ENCODE measurements around the gene CCNY. TPM values are rescaled to one million over a fixed set of nuclear protein-coding genes. Genes with fewer than 3 reads are reported as not detected.

The CCNY gene
- total RNA-seq, 2 experiments from 2014 or later = 31.2 to 32.1 TPM

DNA sequence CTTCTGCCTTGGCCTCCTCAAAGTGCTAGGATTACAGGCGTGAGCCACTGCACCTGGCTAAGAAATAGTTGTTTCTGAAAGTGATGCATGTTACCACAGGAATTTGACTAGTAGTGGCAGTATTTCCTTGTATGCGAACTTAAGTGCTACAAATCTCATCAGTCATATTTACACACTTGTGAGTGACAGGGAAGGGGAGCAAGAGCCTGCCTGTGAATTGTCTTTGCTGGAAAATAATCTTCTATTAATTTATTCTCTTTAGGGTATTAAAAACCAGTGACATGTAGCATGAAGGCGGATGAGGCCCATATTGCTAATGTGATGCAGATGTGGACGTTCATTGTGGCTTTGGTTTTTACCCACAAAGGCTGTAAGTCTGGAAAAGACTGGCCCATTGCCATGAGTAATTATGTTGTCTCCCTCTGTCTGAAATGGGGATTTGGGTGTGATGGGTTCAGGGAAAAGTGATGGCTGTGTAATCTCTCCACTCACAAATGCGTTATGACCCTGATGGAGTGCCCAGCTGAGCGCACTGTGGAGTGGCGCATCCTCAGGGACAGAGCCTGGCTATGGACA lies 97.6 kb downstream of the CCNY start:
- intact Hi-C loops (cut with micrococcal nuclease) = loop anchor here (1.0 to 2.0 kb wide), 2 partner anchors 8 to 21 kb away; no protein-coding TSS in a partner anchor
- Mint-ChIP-seq H3K4me1 (ENCODE audit: low read depth) (peaks cover 39% of the 10 kb centered on the region), H3K9me3 (peaks cover 15% of the 10 kb centered on the region), H3K4me3 (no peak overlapping the region), H3K36me3 (ENCODE audit: low read depth) (peaks cover 30% of the 10 kb centered on the region), H3K27ac (no peak overlapping the region), H3K27me3 (ENCODE audit: low read depth) (no peaks in the 10 kb centered on the region)
- DNase-seq = no peak
- CTCF ChIA-PET = no interaction called here

GRCh38 chr10:35434533-35434932 lies 98.2 kb downstream of the CCNY start:
- Mint-ChIP-seq H3K27ac (peak overlapping the region; percentile 7), H3K27me3 (ENCODE audit: low read depth) (no peaks in the 10 kb centered on the region), H3K36me3 (ENCODE audit: low read depth) (peaks cover 36% of the 10 kb centered on the region), H3K4me3 (no peak overlapping the region), H3K4me1 (ENCODE audit: low read depth) (peaks cover 39% of the 10 kb centered on the region), H3K9me3 (peaks cover 21% of the 10 kb centered on the region)
- intact Hi-C loops (cut with micrococcal nuclease) = loop anchor here (1.0 to 2.0 kb wide), 2 partner anchors 8 to 22 kb away; no protein-coding TSS in a partner anchor
- DNase-seq = no peak
- CTCF ChIA-PET = no interaction called here

- peaks cover 42% of the 10 kb centered on the region for H3K4me1 Mint-ChIP-seq (ENCODE audit: low read depth)
These were observed 99.5 kb downstream of the CCNY start for GRCh38 chr10:35435824-35436223.

GRCh38 chr10:35437829-35438228 lies 101.5 kb downstream of the CCNY start:
- Mint-ChIP-seq H3K4me1 (ENCODE audit: low read depth) (peaks cover 50% of the 10 kb centered on the region), H3K36me3 (ENCODE audit: low read depth) (peaks cover 47% of the 10 kb centered on the region), H3K9me3 (peaks cover 40% of the 10 kb centered on the region), H3K4me3 (no peak overlapping the region), H3K27me3 (ENCODE audit: low read depth) (no peaks in the 10 kb centered on the region), H3K27ac (no peak overlapping the region)
- intact Hi-C loops (cut with micrococcal nuclease) = no loop called here
- CTCF ChIA-PET = interaction anchor here (0.7 kb wide), 1 partner anchor 101 kb away, joined by 4 read pairs; no protein-coding TSS in a partner anchor
- no peak for DNase-seq

More at GRCh38 chr10:35435824-35436223, 99.5 kb downstream of the CCNY start:
- no peak for DNase-seq
- Mint-ChIP-seq H3K27me3 (ENCODE audit: low read depth) (no peaks in the 10 kb centered on the region), H3K4me3 (no peak overlapping the region), H3K27ac (no peak overlapping the region), H3K9me3 (peaks cover 25% of the 10 kb centered on the region), H3K36me3 (ENCODE audit: low read depth) (peaks cover 40% of the 10 kb centered on the region)
- CTCF ChIA-PET = interaction anchor here (1.6 kb wide), 1 partner anchor 128 kb away, joined by 8 read pairs; no protein-coding TSS in a partner anchor
- intact Hi-C loops (cut with micrococcal nuclease) = loop anchor here (2.0 kb wide), 1 partner anchor 23 kb away; no protein-coding TSS in a partner anchor

GRCh38 chr10:35438718-35439571 lies 102.6 kb downstream of the CCNY start:
- Mint-ChIP-seq H3K36me3 (ENCODE audit: low read depth) (peaks cover 55% of the 10 kb centered on the region), H3K4me1 (ENCODE audit: low read depth) (peaks cover 52% of the 10 kb centered on the region), H3K27me3 (ENCODE audit: low read depth) (no peaks in the 10 kb centered on the region), H3K4me3 (no peak overlapping the region), H3K9me3 (peaks cover 49% of the 10 kb centered on the region), H3K27ac (no peak overlapping the region)
- DNase-seq = no peak
- CTCF ChIA-PET = interaction anchor here (0.6 kb wide), 1 partner anchor 117 kb away, joined by 3 read pairs; no protein-coding TSS in a partner anchor
- intact Hi-C loops (cut with micrococcal nuclease) = no loop called here

DNA sequence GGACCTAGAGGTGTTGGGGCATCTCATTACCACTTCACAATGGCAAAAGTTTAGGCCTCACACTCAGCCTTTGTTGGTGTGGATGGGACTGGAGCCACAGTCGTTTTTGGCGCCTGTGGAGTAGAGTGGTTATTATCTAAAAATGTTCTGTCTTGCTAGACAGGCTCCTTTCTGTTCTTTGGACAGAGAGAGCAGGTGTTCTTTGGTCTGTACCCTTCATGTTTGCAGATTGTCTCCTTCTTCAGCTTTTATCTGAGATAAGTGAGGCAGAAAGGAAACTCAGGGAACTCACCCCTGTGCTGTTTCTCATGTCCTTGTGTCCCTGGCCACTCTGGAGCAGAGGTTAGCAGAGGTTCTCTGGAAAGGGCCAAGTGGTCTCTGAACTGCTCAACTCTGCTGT lies 103.7 kb downstream of the CCNY start:
- Mint-ChIP-seq H3K4me3 (no peak overlapping the region), H3K27me3 (ENCODE audit: low read depth) (no peaks in the 10 kb centered on the region), H3K36me3 (ENCODE audit: low read depth) (peaks cover 58% of the 10 kb centered on the region), H3K9me3 (peaks cover 58% of the 10 kb centered on the region), H3K27ac (no peak overlapping the region), H3K4me1 (ENCODE audit: low read depth) (peaks cover 41% of the 10 kb centered on the region)
- CTCF ChIA-PET = interaction anchor here (0.5 kb wide), 1 partner anchor 331 kb away, joined by 3 read pairs; no protein-coding TSS in a partner anchor
- intact Hi-C loops (cut with micrococcal nuclease) = loop anchor here (10.0 kb wide), 1 partner anchor 445 kb away; no protein-coding TSS in a partner anchor
- no peak for DNase-seq

GRCh38 chr10:35442028-35442427 lies 105.7 kb downstream of the CCNY start:
- CTCF ChIA-PET = interaction anchor here (0.6 to 1.1 kb wide), 4 partner anchors 20 to 246 kb away, joined by 3 read pairs; no protein-coding TSS in a partner anchor
- intact Hi-C loops (cut with micrococcal nuclease) = loop anchor here (1.0 to 10.0 kb wide), 8 partner anchors 8 to 447 kb away; partner anchors contain the start of gene CREM
- DNase-seq = peak; percentile 36
- H3K4me1 Mint-ChIP-seq (ENCODE audit: low read depth) = peaks cover 47% of the 10 kb centered on the region
- H3K4me3 Mint-ChIP-seq = no peak overlapping the region
- no peaks in the 10 kb centered on the region for H3K27me3 Mint-ChIP-seq (ENCODE audit: low read depth)
- peaks cover 58% of the 10 kb centered on the region for H3K9me3 Mint-ChIP-seq
- H3K27ac Mint-ChIP-seq = peak overlapping the region; percentile 78
- peaks cover 50% of the 10 kb centered on the region for H3K36me3 Mint-ChIP-seq (ENCODE audit: low read depth)

DNA sequence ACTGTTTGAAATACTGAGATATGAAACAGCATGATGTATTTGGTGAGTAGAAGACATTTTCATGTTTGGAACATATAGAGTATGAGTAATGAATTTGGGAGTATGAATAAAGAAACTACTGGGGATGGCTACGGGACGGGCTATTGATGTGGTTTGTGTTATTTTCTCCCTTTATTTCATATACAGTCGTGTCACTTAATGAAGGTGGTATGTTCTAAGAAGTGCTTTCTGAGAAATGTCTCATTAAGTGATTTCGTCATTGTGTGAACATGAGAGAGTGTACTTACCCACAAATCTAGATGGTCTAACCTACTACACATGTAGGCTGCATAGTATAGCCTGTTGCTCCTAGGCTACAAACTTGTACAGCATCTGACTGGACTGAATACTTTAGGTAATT lies 106.3 kb downstream of the CCNY start:
- CTCF ChIA-PET = no interaction called here
- Mint-ChIP-seq H3K4me1 (ENCODE audit: low read depth) (peaks cover 50% of the 10 kb centered on the region), H3K27ac (peak overlapping the region; percentile 78), H3K4me3 (no peak overlapping the region), H3K27me3 (ENCODE audit: low read depth) (no peaks in the 10 kb centered on the region), H3K36me3 (ENCODE audit: low read depth) (peaks cover 47% of the 10 kb centered on the region), H3K9me3 (peaks cover 58% of the 10 kb centered on the region)
- peak; percentile 58 for DNase-seq
- intact Hi-C loops (cut with micrococcal nuclease) = loop anchor here (1.0 to 10.0 kb wide), 8 partner anchors 8 to 448 kb away; partner anchors contain the start of gene CREM

DNA sequence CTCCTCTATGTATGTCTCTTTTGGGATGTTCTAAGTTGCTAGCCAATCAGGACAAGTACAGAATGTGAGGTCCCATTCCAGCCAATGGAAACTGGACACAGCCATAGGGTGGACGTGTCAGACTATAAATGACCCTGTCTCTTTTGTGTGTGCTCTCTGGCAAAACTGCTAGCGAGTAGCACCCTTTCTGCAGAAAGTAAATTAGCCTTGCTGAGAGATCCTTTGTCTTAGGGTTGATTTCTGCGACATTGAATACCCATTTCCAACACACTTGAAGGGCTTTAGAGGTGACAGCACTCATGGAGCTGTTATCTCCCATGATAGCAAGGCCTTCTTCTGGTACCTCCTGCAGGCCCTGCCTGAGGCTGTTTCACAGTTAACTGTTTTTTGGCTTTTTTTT lies 107.5 kb downstream of the CCNY start:
- no peaks in the 10 kb centered on the region for H3K27me3 Mint-ChIP-seq (ENCODE audit: low read depth)
- intact Hi-C loops (cut with micrococcal nuclease) = loop anchor here (2.0 to 10.0 kb wide), 2 partner anchors 317 to 449 kb away; partner anchors contain the start of gene CREM
- H3K36me3 Mint-ChIP-seq (ENCODE audit: low read depth) = peaks cover 43% of the 10 kb centered on the region
- CTCF ChIA-PET = no interaction called here
- H3K4me1 Mint-ChIP-seq (ENCODE audit: low read depth) = peaks cover 60% of the 10 kb centered on the region
- peaks cover 52% of the 10 kb centered on the region for H3K9me3 Mint-ChIP-seq
- DNase-seq = no peak
- H3K27ac Mint-ChIP-seq = peak overlapping the region; percentile 19
- H3K4me3 Mint-ChIP-seq = no peak overlapping the region

- CTCF ChIA-PET = no interaction called here
- peaks cover 75% of the 10 kb centered on the region for H3K4me1 Mint-ChIP-seq (ENCODE audit: low read depth)
- DNase-seq = no peak
- no peaks in the 10 kb centered on the region for H3K27me3 Mint-ChIP-seq (ENCODE audit: low read depth)
- H3K9me3 Mint-ChIP-seq = peaks cover 44% of the 10 kb centered on the region
- intact Hi-C loops (cut with micrococcal nuclease) = loop anchor here (10.0 kb wide), 1 partner anchor 451 kb away; no protein-coding TSS in a partner anchor
- no peak overlapping the region for H3K4me3 Mint-ChIP-seq
- H3K27ac Mint-ChIP-seq = no peak overlapping the region
- peaks cover 34% of the 10 kb centered on the region for H3K36me3 Mint-ChIP-seq (ENCODE audit: low read depth)
These were observed 109.0 kb downstream of the CCNY start for GRCh38 chr10:35445150-35445884.

GRCh38 chr10:35446439-35446838 lies 110.1 kb downstream of the CCNY start:
- H3K36me3 Mint-ChIP-seq (ENCODE audit: low read depth) = peaks cover 29% of the 10 kb centered on the region
- H3K4me3 Mint-ChIP-seq = no peak overlapping the region
- intact Hi-C loops (cut with micrococcal nuclease) = loop anchor here (10.0 kb wide), 1 partner anchor 452 kb away; no protein-coding TSS in a partner anchor
- no peak for DNase-seq
- peaks cover 75% of the 10 kb centered on the region for H3K4me1 Mint-ChIP-seq (ENCODE audit: low read depth)
- CTCF ChIA-PET = no interaction called here
- no peak overlapping the region for H3K27ac Mint-ChIP-seq
- H3K9me3 Mint-ChIP-seq = peaks cover 36% of the 10 kb centered on the region
- no peaks in the 10 kb centered on the region for H3K27me3 Mint-ChIP-seq (ENCODE audit: low read depth)
